ENCODE results near the gene STXBP1.

GRCh38 chr9:127690735-127691134 lies 78.7 kb downstream of the STXBP1 start:
- TF ChIP-seq FOSL1 (IDR thresholded peaks at IDR 0.05; ENCODE audit: insufficient read depth, low read depth, low read length) (no peak), RNF2 (IDR thresholded peaks at IDR 0.05; ENCODE audit: borderline replicate concordance, low read depth, low read length, missing control alignments, poor library complexity, severe bottlenecking) (no peak)
- TF ChIP-seq, protein P1, sequence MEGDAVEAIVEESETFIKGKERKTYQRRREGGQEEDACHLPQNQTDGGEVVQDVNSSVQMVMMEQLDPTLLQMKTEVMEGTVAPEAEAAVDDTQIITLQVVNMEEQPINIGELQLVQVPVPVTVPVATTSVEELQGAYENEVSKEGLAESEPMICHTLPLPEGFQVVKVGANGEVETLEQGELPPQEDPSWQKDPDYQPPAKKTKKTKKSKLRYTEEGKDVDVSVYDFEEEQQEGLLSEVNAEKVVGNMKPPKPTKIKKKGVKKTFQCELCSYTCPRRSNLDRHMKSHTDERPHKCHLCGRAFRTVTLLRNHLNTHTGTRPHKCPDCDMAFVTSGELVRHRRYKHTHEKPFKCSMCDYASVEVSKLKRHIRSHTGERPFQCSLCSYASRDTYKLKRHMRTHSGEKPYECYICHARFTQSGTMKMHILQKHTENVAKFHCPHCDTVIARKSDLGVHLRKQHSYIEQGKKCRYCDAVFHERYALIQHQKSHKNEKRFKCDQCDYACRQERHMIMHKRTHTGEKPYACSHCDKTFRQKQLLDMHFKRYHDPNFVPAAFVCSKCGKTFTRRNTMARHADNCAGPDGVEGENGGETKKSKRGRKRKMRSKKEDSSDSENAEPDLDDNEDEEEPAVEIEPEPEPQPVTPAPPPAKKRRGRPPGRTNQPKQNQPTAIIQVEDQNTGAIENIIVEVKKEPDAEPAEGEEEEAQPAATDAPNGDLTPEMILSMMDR (IDR thresholded peaks at IDR 0.05; ENCODE audit: control extremely low read depth in 1 of 3, insufficient read depth in 1 of 3, low read depth in 1 of 3, low read length in 3 of 3), result no peak
